ENCODE data around the gene MGLL. TPM values are rescaled to one million over a fixed set of nuclear protein-coding genes. Genes with fewer than 3 reads are reported as not detected.

The MGLL gene
- total RNA-seq, 4 donors from 2014 or later, result 36.7 to 146 (median 73.5) TPM

DNA sequence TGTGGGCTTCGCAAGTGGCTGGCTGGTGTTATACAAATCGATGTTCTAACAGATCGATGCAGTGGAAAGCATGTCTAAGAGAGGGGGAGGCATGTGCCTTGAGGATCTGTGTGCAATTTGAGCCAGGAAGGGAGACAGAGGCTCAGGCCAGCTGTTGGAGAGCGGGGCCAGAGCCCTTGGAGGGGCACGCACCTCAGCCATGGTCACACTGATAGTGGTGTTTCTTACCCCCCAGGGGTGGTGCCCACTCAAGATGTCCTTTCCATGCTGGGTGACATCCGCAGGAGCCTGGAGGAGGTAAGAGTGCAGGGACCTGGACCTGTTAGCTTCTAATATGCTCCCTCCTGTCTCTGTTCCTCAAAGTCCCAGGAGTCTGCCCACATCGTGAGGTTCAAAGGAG lies 153.4 kb downstream of the MGLL start:
- TF ChIP-seq, protein P1, sequence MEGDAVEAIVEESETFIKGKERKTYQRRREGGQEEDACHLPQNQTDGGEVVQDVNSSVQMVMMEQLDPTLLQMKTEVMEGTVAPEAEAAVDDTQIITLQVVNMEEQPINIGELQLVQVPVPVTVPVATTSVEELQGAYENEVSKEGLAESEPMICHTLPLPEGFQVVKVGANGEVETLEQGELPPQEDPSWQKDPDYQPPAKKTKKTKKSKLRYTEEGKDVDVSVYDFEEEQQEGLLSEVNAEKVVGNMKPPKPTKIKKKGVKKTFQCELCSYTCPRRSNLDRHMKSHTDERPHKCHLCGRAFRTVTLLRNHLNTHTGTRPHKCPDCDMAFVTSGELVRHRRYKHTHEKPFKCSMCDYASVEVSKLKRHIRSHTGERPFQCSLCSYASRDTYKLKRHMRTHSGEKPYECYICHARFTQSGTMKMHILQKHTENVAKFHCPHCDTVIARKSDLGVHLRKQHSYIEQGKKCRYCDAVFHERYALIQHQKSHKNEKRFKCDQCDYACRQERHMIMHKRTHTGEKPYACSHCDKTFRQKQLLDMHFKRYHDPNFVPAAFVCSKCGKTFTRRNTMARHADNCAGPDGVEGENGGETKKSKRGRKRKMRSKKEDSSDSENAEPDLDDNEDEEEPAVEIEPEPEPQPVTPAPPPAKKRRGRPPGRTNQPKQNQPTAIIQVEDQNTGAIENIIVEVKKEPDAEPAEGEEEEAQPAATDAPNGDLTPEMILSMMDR (IDR thresholded peaks at IDR 0.05), result no peak
- TF ChIP-seq POLR2A (IDR thresholded peaks at IDR 0.05), result no peak
- H3K9me3 ChIP-seq, result no peaks in the 10 kb centered on the region
- no peak for DNase-seq
- no peak overlapping the region for H3K4me3 ChIP-seq
- H3K27me3 ChIP-seq, result no peaks in the 10 kb centered on the region
- 84 to 96% methylated on average over 5 to 6 of the region's 7 CpGs for WGBS, 2 donors
- intact Hi-C loops (cut with DNase I), result no loop called here
- H3K27ac ChIP-seq, result no peak overlapping the region
- H3K36me3 ChIP-seq, result no peaks in the 10 kb centered on the region
- H3K4me1 ChIP-seq, result peaks cover 13 to 24% (median 19%) of the 10 kb centered on the region in 3 donors

- H3K9me3 ChIP-seq, result no peaks in the 10 kb centered on the region
- no peak overlapping the region for H3K27ac ChIP-seq
- H3K4me3 ChIP-seq, result no peak overlapping the region
- intact Hi-C loops (cut with DNase I), result no loop called here
- WGBS, 2 donors, result 78 to 88% methylated on average over 5 to 6 of the region's 6 CpGs
- H3K4me1 ChIP-seq, result peaks cover 7 to 10% (median 7%) of the 10 kb centered on the region in 3 donors
- H3K36me3 ChIP-seq, result no peaks in the 10 kb centered on the region
- no peak for DNase-seq
- no peaks in the 10 kb centered on the region for H3K27me3 ChIP-seq
- TF ChIP-seq POLR2A (IDR thresholded peaks at IDR 0.05), result no peak
- TF ChIP-seq, protein P1 (IDR thresholded peaks at IDR 0.05), result no peak
Measured at GRCh38 chr3:127667119-127667681, 155.1 kb downstream of the MGLL start.

DNA sequence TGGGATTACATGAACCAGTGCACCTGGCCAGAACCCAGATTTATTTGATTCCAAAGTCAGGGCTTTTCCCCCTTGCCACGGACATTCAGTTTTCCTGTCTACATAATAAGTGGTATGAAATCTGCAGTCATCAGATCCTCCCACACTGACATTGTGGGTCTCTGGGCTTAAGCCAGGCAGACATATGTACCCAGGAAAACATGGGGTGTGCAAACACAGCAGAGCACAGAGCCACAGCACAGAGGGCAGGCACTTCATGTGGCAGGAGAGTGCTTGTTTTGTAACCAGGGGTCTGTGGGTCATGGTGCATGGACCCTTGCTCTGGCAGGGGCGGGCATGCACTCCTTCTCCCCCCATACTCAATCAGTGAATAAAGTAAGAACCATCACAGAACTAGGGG lies 155.6 kb downstream of the MGLL start:
- TF ChIP-seq POLR2A (IDR thresholded peaks at IDR 0.05), result no peak
- TF ChIP-seq, protein P1 (IDR thresholded peaks at IDR 0.05), result no peak
- no peak for DNase-seq
- Histone ChIP-seq H3K27ac (no peak overlapping the region), H3K27me3 (no peaks in the 10 kb centered on the region), H3K4me3 (no peak overlapping the region), H3K36me3 (no peaks in the 10 kb centered on the region), H3K4me1 (peaks cover 1 to 5% (median 2%) of the 10 kb centered on the region in 3 donors), H3K9me3 (no peaks in the 10 kb centered on the region)
- 50% methylated on average over 1 of the region's 2 CpGs for WGBS, 2 donors
- intact Hi-C loops (cut with DNase I), result no loop called here

- TF ChIP-seq, protein P1 (IDR thresholded peaks at IDR 0.05), result no peak
- TF ChIP-seq POLR2A (IDR thresholded peaks at IDR 0.05), result no peak
- DNase-seq, result no peak
- H3K9me3 ChIP-seq, result no peaks in the 10 kb centered on the region
- intact Hi-C loops (cut with DNase I), result no loop called here
- H3K27me3 ChIP-seq, result no peaks in the 10 kb centered on the region
- H3K36me3 ChIP-seq, result no peaks in the 10 kb centered on the region
- no peak overlapping the region for H3K27ac ChIP-seq
- 59 to 67% methylated on average over 3 of the region's 3 CpGs for WGBS, 2 donors
- H3K4me3 ChIP-seq, result no peak overlapping the region
- H3K4me1 ChIP-seq, result no peaks in the 10 kb centered on the region
Measured at GRCh38 chr3:127665586-127665985, 156.7 kb downstream of the MGLL start.

- intact Hi-C loops (cut with DNase I), result no loop called here
- no peak for TF ChIP-seq POLR2A (IDR thresholded peaks at IDR 0.05)
- TF ChIP-seq, protein P1 (IDR thresholded peaks at IDR 0.05), result no peak
- Histone ChIP-seq H3K27ac (no peak overlapping the region), H3K36me3 (no peaks in the 10 kb centered on the region), H3K4me3 (no peak overlapping the region), H3K27me3 (no peaks in the 10 kb centered on the region), H3K9me3 (no peaks in the 10 kb centered on the region), H3K4me1 (no peaks in the 10 kb centered on the region)
- no peak for DNase-seq
- WGBS, 2 donors, result 69 to 83% methylated on average over 2 of the region's 2 CpGs
Measured at GRCh38 chr3:127665165-127665564, 157.2 kb downstream of the MGLL start.

Data from esophagus squamous epithelium (tissue), 5 donors.